ENCODE data around the gene SLC25A34.

Gene SLC25A34

DNA sequence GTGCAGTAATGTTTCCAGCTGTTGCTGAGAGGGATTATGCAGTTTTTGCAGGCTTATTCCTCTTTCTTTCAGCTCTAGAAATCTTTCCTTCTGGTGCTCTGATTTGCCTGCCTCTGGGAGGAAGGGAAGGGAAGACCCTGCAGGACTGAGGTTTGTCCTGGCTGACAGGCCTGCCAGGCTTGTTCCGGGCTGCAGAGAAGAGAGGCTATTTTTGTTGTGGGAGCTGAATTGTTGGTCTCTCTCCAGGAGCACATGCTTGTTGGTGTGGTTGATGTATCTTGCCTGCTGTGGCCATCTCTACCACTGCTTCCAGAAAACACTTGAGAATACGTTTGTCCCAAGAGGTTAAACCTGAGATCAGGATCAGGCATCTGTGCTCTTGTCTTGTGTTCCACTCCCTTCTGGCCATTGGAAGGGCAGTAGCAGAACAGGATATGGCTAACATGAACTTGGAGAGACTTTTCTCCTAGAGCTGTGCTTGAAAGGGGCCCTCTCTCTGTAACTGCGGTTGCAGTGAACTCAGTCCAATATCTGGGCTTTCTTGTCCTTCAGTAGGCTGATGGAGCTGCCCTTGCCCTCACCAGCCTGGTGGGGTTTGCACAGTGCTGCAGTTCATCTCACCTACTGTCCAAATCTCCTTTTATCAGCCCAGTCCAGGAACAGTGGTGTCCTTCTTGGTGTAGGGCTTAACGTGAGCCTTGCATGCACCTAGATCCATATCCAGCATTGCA is 21.5 kb upstream of the SLC25A34 start:
- DNase-seq (ENCODE audit: low spot score) = no peak

DNA sequence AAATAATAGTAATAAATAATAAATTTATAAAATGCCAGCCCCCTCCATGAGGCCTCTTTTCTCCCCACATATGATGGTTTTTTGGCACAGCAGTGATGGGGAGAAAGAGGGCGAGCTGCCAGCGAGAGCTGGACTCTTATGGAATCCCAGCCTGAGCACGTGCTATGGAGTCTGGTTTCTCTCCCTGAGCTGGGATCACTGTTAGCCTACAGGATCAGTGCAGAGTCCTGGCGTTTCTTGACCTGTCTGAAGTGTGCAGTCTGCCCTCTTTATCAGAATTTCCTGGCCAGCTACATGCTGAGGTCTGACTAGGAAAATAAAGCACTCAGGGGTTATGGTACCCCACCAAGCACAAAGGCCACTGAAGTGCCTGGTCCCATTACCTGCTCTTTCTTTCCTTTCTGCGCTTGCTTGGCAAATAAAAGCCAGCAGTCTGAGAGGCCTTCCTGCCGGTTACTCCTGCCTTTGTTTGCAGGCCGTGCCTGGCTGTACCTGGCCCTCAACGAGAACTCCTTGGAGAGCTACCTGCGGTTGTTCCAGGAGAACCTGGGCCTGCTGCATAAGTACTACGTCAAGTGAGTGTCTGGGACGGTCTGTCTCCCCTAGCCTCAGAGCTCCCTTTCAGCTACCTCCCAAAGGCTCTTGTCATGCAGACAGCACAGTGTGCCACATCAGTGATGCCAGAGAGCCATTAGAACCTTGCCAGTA is 18.5 kb upstream of the SLC25A34 start:
- no peak for DNase-seq (ENCODE audit: low spot score)

DNA sequence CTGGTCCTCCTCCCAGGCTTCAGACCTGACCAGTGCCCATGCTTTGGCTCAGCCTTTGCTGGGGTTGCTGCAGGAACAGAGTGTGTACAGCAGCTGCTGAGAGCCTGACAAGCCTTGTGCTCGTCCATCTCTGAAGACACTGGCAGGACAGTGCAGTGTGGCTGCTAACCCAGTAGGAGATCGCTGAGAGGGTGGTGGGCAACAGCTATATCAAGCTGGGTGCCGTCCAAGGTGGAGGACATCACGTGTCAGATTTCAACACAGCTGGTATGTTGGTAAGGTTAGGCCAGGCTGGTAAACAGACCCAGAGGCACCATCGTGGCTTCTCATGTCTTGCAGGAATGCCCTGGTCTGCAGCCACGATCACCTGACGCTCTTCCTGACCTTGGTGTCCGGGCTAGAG is 17.9 kb upstream of the SLC25A34 start:
- DNase-seq (ENCODE audit: low spot score) = no peak

DNA sequence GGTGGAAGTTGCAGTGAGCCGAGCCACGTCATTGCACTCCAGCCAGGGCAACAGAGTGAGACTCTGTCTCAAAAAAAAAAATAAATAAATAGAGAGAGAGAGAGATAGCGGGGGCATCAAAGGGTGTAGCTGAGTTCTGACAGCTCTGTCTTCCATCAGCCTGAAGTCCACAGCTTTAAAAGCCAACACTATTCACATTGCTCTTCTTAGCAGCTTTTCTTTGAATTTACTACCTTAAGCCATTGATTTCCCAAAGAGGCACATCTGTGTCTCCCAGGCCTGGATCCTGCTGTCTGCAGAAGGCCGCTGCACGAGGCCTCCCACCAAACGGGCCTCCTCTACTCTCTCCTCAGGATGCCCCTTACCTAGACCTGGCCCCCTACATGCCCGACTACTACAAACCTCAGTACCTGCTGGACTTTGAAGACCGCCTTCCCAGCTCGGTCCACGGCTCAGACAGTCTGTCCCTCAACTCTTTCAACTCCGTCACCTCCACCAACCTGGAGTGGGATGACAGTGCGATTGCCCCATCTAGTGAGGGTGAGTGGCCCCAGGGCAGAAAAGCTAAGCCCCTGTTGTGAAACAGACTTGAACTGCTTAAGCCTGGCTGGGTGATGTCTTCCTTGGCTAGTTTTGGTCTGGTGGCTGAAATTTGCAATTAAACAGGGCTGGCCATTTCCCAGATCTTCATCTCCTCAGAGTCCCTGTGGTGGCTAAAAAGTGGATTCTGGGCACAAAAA is 16.5 kb upstream of the SLC25A34 start:
- no peak for DNase-seq (ENCODE audit: low spot score)

DNA sequence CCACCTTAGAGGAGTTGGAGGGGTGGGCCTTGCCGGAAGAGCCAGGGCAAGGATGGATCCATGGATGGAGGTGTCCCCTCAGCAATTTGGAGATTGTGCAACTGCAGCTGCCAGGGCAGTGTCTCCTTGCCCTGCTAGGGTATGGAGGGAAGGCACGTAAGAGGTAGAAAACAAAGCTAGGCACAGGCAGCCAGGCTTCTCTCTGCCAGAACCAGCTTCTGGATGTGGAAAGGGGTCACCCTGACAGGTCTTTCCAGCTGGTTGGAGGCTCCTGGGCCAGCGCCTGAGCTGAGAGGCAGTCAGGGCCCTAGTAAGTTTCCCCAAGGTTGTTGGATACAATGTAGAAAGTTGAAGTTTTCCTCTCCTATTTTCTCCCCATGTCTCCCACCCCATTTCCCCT is 15.2 kb upstream of the SLC25A34 start:
- DNase-seq (ENCODE audit: low spot score) = no peak

DNA sequence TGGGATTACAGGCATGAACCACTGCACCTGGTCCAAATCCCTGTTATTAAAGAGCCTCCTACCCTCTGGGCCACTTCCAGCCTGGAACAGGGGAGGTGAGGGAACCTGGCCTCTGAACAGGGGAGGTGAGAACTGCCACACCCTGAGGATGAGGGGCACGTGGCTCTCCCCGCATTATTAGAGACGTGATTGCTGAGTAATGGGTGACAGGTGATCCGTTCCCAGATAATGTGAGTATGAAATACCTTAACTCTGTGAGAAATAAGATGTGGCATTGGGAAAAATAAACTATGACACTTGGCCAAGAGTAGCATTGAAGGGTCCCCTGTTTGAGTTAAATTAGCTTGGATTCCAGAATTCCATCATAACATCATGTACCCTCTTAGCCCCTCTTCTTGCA is 13.6 kb upstream of the SLC25A34 start:
- no peak for DNase-seq (ENCODE audit: low spot score)

DNA sequence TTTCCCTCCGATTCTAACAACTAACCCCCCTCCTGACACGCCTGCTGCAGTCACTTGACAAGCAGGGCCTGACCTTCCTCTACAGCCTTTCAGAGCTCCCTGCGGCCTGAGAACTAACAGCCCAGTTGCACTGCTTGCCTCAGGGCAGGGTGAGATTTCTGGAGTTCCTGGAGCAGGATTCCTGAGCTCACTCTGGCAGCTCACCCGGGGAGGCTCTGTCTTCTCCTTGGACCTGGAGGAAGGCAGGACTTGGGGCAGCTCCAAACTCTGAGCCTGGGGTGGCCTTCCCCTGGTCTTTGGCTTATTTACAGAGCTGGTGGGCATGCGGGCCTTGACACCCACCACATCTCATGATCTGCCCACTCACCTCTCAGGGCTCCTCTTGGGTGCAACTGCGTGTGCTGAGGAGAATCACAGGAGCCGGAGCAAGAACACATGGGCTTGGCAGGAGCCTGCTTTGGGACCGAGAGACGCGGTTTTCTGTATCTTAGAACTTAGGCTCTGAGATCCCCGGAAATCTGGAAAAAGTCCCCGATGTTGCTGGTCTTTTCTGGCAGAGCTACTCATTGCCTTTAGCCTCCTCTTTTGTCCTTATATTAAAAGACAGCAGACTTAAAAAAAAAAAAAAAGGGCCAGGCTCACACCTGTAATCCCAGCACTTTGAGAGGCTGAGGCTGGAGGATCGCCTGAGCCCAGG is 13.1 kb upstream of the SLC25A34 start:
- DNase-seq (ENCODE audit: low spot score) = no peak

DNA sequence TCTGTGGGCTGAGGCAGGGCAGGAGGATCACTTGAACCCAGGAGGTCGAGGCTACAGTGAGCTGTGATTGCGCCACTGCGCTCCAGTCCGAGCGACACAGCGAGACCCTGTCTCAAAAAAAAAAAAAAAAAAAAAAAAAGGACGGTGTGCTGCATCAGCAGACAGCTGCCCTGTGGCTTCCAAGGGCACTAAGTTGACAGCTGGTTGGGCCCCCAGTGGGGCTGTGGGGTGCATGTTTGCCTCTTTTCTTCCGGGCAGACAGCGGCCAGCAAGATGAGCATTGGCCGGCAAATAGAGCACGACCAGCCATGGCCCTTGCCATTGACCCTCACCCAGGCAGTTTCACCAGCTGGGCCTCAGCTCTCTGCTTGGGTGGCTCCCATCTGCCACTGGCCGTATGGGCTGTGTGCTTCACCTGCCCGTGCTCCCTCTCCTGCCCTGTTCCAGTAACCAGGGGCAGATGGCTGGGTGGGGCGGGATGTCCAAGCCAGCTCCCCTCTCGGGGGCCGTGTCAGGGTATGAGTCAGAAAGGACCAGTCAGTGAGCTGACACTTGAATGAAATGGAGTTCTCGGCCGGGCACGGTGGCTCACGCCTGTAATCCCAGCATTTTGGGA is 12.3 kb upstream of the SLC25A34 start:
- no peak for DNase-seq (ENCODE audit: low spot score)

DNA sequence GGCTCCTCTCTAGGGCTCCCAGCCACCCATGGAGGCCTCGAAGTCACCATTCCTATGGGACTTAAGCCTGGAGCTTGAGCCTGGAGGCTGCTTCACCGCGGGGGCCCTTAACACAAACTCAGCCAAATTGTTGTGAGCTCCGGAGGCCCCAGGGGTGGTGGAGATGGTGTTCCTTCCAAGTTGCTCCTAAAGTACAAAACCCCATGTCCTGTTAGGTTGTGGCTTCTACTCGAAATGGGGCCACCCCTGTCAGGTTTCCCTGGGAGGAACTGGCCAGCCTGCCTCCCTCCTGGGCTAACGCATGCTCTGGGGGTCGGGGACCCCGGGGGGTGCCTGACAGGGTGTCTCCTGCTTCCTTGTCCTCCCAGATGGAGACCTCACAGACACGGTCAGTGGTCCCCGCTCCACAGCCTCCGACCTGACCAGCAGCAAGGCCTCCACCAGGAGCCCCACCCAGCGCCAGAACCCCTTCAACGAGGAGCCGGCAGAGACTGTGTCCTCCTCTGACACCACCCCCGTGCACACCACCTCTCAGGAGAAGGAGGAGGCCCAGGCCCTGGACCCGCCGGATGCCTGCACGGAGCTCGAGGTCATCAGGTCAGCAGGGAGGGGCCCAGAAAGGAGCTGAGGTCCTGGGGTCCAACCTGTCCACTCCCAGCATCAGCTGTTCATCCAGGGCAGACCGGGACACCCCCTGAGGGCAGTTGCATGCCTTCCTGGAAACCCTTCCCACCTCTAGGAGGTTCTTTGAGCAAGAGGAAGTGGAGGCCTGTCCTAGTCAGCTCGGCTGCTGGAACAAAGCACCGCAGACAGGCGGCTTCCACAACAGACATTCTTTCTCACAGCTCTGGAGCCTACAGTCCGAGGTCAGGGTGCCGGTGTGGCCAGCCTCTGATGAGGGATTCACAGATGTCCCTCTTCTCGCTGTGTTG is 10.8 kb upstream of the SLC25A34 start:
- DNase-seq (ENCODE audit: low spot score) = no peak

DNA sequence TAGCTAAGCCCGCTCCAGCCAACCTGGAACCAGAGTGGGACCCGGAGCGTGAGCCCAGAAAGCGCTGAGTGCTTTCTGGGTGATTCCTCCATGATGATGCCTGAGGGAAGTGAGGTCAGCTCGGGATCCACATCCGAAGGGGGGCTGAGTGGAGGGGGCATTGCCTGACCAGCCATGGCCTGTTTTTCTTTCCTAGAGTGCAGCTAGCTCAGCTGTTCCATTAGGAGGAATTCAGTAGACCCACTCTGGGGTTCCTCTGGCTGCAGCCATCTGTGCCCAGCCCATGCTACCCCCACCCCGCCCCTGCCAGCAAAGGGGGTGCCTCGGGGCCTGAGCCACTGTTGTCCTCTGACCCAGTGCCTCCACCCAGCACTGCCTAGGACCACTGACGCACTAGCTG is 9.6 kb upstream of the SLC25A34 start:
- DNase-seq (ENCODE audit: low spot score) = no peak

DNA sequence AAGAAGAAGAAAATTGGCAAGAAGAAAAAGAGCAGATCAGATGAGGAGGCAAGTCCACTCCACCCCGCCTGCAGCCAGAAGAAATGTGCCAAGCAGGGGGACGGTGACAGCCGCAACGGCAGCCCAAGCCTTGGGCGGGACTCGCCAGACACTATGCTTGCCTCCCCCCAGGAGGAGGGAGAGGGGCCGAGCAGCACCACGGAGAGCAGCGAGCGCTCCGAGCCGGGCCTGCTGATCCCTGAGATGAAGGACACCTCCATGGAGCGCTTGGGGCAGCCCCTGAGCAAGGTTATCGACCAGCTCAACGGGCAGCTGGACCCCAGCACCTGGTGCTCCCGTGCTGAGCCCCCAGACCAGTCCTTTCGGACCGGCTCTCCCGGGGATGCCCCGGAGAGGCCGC is 9.0 kb upstream of the SLC25A34 start:
- no peak for DNase-seq (ENCODE audit: low spot score)

DNA sequence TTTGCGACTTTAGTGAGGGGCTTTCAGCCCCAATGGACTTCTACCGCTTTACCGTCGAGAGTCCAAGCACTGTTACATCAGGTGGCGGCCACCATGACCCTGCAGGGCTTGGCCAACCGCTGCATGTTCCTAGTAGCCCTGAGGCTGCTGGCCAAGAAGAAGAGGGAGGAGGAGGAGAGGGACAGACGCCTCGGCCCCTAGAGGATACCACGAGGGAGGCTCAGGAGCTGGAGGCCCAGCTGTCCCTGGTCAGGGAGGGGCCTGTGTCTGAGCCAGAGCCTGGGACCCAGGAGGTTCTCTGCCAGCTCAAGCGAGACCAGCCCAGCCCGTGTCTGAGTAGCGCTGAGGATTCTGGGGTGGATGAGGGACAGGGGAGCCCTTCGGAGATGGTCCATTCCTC is 8.6 kb upstream of the SLC25A34 start:
- DNase-seq (ENCODE audit: low spot score) = no peak

DNA sequence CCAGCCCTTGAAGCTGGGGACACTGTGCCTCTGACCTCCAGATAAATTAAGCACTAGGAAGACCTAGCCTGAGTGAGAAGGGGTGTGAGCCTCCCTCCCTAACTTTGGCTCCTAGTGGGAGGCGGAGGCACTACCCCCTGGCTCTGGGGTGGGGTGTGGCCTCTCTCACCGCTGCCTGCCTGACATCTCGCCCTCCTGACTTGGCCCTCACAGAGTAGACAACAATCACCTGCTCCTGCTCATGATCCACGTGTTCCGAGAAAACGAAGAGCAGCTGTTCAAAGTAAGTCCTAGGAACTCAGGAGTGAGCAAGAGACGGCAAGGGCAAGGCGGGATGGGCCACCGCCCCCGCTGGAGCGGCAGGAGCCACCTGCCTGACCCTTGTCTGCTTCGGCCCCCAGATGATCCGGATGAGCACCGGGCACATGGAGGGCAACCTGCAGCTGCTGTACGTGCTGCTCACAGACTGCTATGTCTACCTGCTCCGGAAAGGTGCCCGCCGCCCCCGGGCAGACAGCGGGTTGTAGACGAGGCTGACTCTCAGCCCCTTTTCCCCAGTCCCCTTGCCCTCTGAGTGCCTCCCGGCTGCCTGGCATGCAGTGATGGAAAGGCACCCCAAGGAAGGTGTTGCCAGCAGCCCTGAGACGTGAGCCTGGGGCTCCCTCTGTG is 8.1 kb upstream of the SLC25A34 start:
- DNase-seq (ENCODE audit: low spot score) = no peak

DNA sequence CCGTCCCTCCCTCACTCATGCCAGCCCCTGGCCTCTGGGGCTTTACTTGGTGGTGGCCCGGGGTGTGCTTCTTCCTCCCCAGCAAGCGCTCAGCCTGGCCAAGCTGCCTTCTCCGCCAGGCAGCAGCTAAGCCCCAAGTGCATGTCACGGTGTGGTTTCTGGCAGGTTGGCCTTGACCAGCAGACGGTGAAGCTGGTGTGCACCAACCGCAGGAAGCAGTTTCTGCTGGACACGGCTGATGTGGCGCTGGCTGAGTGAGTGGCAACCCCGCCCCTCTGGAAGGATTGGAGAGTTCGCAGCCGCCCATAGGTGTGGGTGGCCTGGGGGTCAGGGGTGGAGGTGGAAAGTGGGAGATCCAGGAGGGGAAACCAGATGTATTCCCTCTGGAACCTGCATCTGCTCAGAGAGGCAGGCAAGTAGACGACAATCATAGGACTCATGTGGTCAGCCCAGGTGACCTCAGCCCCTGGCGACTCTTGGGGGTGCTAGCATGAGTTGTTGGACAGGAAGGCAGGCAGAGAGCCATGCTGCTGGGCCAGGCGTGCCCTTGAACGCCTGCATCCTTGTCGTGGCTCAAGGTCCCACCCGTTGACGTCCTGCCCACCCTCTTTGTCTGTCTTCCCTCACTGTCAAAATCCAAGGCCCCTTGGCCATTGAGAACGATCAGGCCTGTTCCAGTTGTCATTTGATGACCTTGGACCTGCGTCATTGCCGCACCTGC is 7.0 kb upstream of the SLC25A34 start:
- DNase-seq (ENCODE audit: low spot score) = no peak

DNA sequence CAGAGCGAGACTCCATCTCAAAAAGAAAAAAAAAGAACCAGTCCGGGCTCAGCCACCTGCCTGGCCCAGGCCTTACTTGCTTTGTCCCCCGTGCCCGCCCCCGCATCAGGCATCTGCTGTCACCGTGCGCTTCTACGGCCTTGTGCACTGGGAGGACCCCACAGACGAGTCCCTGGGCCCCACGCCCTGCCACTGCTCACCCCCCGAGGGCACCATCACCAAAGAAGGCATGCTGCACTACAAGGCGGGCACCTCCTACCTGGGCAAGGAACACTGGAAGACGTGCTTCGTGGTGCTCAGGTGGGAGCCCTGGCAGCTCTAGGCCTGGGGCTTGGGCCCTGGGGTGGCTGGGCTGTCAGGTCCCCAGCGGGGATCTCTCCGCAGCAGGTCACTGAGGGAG is 5.6 kb upstream of the SLC25A34 start:
- DNase-seq (ENCODE audit: low spot score) = no peak

DNA sequence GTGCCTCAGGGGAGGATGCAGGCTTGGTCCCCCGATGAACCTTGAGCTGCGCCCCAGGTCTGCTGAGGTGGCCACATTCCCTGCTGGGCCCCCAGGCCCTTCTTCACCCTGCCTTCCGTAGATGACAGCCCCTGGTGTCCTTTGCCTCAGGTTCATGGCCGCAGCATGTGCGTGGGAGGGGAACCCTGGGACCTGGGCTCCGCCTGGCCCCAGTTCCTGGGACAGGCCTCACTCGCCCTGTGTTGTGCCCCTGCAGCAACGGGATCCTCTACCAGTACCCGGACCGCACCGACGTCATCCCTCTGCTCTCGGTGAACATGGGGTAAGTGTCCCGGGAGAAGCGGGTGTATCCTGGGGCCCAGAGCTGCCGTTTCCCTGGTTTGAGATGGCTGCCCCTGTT is 5.1 kb upstream of the SLC25A34 start:
- DNase-seq (ENCODE audit: low spot score) = no peak

DNA sequence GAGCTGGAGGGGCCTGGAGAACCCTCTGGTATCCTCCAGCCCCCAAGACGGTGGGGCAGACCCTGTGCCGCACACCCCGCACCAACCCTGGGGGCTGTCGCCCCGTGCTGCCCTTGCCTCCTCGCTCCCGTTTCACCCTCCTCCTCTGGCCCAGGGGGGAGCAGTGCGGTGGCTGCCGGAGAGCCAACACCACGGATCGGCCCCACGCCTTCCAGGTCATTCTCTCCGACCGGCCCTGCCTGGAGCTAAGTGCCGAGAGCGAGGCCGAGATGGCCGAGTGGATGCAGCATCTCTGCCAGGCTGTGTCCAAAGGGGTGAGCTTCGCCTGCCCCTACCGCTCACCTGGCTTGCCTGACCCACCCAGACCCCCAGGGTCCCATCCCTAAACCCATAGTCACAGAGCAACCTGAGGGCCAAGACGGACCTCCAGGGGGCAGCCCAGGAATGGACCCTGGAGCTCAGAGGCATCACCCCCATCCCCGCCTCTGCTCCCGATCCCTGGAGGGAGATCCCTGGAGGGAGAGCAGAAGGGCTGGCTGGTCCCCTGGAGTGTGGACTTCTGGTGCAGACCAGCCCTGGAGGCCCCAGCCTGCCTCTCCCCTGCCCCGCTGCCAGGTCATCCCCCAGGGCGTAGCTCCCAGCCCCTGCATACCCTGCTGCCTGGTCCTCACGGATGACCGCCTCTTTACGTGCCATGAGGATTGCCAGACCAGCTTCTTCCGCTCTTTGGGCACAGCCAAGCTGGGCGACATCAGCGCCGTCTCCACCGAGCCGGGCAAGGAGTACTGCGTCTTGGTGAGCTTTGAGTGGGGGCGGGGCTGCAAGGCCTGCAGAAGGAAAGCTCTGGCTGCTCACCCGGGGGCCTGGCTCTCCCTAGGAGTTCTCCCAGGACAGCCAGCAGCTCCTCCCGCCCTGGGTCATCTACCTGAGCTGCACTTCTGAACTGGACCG is 4.0 kb upstream of the SLC25A34 start:
- no peak for DNase-seq (ENCODE audit: low spot score)

DNA sequence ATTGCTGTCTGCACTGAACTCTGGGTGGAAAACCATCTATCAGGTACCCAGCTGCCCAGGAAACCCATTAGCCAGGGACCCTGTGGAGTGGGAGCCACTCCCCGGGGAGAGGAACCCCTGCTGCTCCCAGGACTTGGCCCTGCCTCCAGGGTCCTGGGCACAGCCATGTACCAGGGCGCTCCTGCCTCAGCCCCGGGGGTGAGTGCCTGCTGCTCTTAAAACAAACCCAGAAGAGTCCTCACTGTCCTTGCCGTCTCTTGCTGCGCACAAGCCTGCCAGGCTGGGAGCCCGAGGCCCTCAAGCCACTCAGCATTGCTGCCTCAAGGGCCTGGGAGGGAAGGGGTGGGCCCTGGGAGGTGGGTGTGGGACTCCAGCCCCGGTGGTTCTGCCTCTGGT is 3.4 kb upstream of the SLC25A34 start:
- DNase-seq (ENCODE audit: low spot score) = no peak

Measured in CD4-positive, alpha-beta T cell treated with Interleukin-15 for 4 hours (primary cell).